Spleen (tissue), 7 donors: ENCODE measurements around the gene OSBPL9.

Source experiments
- POLR2AphosphoS5 ChIP-seq, 3 donors: sonication (generic); formaldehyde crosslinking; IDR thresholded peaks; one replicate each; pipeline ENCODE4 v1.5.1; 2017; ENCODE audit warnings: antibody characterized with exemption in 3 of 3
- TF ChIP-seq, protein P1 (sequence below), 11 experiments: fragments of 200-600 bp in 7 of 11; fragments of 450-650 bp in 4 of 11; sonication (generic) in 4 of 11; IDR thresholded peaks in 8 of 11; conservative IDR thresholded peaks in 3 of 11; 1 replicate in 7 of 11; 2 replicates in 4 of 11; pipeline versions ENCODE4 v1.4.0 to v1.8.0; 2016 to 2021; ENCODE audit warnings: antibody characterized with exemption in 11 of 11, inconsistent platforms in 4 of 11, mild to moderate bottlenecking in 1 of 11
- donor health status: DM: no; HTN: no; CAD: no; lungs with moderate emphysema.
- donor health status: DM: no; HTN: no; CAD: no.
- donor health status: DM: no; HTN: no; CAD: no.

DNA sequence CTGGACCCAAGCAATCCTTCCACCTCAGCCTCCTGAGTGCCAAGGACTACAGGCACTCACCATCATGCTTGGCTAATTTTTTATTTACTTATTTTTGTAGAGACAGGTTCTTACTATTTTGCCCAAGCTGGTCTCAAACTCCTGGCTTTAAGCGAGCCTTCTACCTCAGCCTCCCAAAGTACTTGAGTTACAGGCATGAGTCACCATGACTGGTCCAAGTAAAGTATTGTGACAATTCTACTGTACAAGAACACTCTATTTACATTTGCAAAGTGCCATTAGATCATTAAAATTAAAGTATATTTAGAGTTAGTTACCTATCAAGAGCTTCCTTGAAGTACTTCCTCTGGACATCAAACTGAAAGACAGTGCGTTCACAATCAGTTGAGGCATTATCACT is 216.8 kb downstream of the OSBPL9 start:
- TF ChIP-seq, protein P1, sequence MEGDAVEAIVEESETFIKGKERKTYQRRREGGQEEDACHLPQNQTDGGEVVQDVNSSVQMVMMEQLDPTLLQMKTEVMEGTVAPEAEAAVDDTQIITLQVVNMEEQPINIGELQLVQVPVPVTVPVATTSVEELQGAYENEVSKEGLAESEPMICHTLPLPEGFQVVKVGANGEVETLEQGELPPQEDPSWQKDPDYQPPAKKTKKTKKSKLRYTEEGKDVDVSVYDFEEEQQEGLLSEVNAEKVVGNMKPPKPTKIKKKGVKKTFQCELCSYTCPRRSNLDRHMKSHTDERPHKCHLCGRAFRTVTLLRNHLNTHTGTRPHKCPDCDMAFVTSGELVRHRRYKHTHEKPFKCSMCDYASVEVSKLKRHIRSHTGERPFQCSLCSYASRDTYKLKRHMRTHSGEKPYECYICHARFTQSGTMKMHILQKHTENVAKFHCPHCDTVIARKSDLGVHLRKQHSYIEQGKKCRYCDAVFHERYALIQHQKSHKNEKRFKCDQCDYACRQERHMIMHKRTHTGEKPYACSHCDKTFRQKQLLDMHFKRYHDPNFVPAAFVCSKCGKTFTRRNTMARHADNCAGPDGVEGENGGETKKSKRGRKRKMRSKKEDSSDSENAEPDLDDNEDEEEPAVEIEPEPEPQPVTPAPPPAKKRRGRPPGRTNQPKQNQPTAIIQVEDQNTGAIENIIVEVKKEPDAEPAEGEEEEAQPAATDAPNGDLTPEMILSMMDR (IDR thresholded peaks at IDR 0.05 in 8 of 11, conservative IDR thresholded peaks at IDR 0.05 in 3 of 11), result no peak
- no peak for TF ChIP-seq POLR2AphosphoS5 (IDR thresholded peaks at IDR 0.05)
